ENCODE data around the gene ZNF768.

DNA sequence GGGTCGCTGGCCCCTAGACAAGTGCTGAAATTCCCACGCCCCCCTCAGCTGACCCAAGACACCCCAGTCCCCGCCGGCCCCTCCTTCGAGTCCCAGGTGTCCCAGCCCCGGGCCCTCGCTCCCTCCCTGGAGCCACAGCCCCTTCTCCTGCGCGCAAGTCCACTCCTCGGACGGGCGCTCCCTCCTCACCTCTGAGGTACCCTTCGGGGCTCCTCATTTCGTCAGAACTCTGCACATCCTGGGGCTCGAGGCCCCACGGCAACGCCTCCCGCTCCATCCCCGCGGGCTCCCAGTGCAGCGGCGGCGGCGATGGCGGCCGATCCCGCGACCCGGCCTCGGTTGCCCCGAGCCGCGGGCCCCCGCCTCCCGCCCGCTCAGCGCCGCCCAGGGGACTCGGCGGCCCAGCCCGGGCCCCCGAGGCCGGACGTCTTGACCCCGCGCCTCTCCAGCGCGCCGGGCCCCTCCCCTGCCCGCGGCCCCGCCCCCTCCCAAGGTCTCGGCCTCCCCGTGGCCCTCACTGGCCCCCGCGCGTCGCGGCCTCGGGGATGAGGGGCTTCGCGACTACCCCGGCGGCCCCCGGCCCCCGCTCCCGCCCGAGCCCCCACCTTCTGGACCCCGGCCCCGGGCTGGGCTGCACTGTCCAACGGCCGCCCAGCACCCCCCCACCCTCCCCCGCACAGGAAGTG is at the start of gene ZNF768:
- TF ChIP-seq, protein P1, sequence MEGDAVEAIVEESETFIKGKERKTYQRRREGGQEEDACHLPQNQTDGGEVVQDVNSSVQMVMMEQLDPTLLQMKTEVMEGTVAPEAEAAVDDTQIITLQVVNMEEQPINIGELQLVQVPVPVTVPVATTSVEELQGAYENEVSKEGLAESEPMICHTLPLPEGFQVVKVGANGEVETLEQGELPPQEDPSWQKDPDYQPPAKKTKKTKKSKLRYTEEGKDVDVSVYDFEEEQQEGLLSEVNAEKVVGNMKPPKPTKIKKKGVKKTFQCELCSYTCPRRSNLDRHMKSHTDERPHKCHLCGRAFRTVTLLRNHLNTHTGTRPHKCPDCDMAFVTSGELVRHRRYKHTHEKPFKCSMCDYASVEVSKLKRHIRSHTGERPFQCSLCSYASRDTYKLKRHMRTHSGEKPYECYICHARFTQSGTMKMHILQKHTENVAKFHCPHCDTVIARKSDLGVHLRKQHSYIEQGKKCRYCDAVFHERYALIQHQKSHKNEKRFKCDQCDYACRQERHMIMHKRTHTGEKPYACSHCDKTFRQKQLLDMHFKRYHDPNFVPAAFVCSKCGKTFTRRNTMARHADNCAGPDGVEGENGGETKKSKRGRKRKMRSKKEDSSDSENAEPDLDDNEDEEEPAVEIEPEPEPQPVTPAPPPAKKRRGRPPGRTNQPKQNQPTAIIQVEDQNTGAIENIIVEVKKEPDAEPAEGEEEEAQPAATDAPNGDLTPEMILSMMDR (IDR thresholded peaks at IDR 0.05): no peak
- TF ChIP-seq SIN3A (IDR thresholded peaks at IDR 0.05; ENCODE audit: borderline replicate concordance, insufficient read depth, low read depth, low read length) (no peak; the same call in 1 of the 2 replicates), TCF7L2 (IDR thresholded peaks at IDR 0.05; ENCODE audit: low read depth, low read length) (no peak), POLR2AphosphoS5 (IDR thresholded peaks at IDR 0.05; ENCODE audit: low read depth, low read length) (no peak)
- TF ChIP-seq, protein P2, sequence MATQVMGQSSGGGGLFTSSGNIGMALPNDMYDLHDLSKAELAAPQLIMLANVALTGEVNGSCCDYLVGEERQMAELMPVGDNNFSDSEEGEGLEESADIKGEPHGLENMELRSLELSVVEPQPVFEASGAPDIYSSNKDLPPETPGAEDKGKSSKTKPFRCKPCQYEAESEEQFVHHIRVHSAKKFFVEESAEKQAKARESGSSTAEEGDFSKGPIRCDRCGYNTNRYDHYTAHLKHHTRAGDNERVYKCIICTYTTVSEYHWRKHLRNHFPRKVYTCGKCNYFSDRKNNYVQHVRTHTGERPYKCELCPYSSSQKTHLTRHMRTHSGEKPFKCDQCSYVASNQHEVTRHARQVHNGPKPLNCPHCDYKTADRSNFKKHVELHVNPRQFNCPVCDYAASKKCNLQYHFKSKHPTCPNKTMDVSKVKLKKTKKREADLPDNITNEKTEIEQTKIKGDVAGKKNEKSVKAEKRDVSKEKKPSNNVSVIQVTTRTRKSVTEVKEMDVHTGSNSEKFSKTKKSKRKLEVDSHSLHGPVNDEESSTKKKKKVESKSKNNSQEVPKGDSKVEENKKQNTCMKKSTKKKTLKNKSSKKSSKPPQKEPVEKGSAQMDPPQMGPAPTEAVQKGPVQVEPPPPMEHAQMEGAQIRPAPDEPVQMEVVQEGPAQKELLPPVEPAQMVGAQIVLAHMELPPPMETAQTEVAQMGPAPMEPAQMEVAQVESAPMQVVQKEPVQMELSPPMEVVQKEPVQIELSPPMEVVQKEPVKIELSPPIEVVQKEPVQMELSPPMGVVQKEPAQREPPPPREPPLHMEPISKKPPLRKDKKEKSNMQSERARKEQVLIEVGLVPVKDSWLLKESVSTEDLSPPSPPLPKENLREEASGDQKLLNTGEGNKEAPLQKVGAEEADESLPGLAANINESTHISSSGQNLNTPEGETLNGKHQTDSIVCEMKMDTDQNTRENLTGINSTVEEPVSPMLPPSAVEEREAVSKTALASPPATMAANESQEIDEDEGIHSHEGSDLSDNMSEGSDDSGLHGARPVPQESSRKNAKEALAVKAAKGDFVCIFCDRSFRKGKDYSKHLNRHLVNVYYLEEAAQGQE (IDR thresholded peaks at IDR 0.05; ENCODE audit: insufficient read depth in 1 of 2, low read depth in 2 of 2, low read length in 1 of 2): peak in 1 of 2 experiments; percentile 60; a peak in 1 of 4 replicates
